GM21619 (cell line): ENCODE results near the gene SFT2D3.

Experiments used
- ATAC-seq: cut with Tn5 transposase; IDR thresholded peaks from one replicate; pipeline ENCODE4 v1.9.1; 2021; ENCODE audit not compliant: unreplicated experiment

Gene SFT2D3

GRCh38 chr2:127681288-127681804, 20.0 kb upstream of the SFT2D3 start:
- ATAC-seq, result no peak

GRCh38 chr2:127681976-127682857, 19.1 kb upstream of the SFT2D3 start:
- ATAC-seq, result no peak

GRCh38 chr2:127683056-127683455, 18.2 kb upstream of the SFT2D3 start:
- ATAC-seq, result no peak

- ATAC-seq, result no peak
Observed at GRCh38 chr2:127683757-127684156, 17.5 kb upstream of the SFT2D3 start.

GRCh38 chr2:127685410-127686080, 15.8 kb upstream of the SFT2D3 start:
- ATAC-seq, result no peak

DNA sequence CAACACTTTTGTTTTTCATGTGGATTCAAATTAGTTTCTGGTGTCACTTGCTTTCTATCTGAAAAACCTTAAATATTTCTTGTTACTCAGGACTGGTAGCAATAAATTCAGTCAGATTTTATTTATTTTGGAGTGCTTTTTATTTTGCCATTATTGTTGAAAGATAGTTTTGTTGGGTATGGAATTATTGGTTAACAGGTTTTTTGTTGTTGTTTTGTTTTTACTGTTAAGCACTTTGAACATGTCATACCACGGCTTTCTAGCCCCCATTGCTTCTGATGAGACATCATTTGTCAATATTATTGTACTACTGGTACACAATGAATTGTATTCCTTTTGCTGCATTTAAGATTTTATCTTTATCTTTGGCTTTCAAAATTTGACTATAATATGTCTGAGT, 12.9 kb upstream of the SFT2D3 start:
- no peak for ATAC-seq

DNA sequence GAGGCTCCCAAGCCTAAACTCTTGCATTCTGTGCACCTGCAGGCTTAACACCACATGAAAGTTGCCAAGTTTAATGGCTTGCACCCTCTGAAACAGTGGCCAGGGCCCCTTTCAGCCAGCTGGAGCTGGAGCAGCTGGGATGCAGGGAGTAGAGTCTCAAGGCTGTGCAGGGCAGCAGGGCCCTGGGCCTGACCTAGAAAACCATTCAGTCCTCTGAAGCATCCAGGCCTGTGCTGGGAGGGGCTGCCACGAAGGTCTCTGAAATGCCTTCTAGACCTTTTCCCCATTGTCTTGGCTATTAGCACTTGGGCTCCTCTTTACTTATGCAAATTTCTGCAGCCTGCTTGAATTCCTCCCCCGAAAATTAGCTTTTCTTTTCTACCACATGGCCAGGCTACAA, 10.6 kb upstream of the SFT2D3 start:
- no peak for ATAC-seq

DNA sequence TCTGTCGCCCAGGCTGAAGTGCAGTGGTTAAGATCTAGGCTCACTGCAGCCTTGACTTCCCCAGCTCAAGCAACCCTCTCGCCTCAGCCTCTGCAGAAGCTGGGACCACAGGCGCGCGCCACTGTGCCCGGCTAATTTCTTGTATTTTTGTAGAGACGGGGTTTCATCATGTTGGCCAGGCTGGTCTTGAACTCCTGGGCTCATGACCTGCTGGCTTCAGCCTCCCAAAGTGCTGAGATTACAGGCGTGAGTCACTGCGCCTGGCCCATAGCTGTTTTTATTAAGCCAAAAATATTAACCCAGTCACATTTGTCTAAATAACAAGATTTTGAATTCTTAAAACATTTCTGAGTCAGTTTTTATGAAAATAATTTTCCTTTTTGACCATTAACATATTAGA, 6.3 kb upstream of the SFT2D3 start:
- no peak for ATAC-seq

DNA sequence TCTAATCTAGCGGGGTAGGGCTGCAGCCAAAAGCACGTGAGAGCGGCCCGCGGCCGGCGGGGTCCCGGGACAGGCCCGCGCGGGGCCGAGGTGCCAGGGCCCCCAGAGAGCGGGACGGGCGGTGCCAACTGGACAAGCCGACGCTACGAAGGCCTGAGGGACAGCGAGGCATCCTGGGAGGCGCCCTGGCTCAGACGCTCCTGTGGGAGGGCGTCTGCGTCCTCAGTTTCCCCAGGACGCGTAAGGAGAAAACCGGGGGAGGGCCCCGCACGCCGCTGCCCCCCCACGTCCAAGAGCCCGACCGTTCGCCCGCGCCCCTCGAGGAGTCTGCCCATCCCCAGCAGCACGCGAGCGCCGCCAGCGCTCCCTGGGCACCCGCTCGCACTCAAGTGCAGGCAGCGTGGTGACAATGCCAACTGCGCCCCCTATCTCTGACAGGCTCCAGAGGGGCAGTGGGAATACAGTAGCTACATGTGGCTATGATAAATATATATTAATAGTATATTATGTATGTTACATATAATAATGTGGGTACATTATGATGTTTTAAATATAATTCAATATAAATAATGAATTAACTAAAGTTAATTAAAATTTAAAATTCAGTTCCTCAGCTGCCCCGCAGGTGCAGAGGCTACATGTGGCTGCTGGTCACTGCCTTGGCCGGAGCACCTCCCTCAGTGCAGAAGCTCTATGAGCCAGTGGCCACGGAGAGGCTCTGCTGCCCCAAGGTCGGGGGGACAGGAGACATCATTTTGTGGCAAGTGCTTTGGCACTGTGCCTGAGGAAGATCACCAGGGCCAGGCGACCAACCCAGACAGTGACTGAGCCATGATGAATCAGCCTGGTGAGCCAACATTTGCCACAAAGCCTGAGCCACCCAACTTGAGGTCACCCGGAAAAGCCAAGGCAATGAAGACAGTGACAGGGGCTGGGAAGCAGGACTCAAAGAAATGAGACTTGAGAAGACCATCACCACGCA, 5.5 kb upstream of the SFT2D3 start:
- no peak for ATAC-seq

DNA sequence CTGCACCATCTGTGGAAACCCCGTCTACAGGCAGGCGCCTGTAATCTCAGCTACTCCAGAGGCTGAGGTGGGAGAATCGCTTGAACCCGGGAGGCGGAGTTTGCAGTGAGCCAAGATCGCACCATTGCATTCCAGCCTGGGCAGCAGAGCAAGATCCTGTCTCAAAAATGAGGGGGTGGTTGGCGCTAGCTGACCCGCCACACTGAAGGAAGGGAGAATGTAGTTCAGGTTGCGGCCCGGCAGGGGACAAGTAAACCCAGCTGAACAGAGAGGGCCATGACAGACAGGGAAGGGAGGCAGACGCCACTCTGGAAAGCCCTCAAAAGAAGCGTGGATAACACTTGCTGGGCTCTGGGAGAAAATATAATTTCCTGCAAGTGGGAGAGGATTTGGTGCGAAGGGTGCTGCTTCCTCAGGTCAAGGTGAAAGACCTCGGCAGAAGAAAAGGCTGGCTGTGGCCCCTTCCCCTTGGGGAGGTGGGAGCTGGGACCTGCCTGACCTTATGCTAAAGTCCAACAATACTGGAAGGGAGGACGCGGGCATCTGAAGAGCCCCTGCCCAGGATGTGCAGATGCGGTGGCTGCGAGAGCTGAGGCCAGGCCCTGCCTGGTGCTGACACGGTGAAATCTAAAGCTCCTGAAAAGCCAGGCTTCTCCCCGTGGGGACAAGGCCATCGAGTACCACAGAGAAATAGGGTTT, 3.7 kb upstream of the SFT2D3 start:
- no peak for ATAC-seq

DNA sequence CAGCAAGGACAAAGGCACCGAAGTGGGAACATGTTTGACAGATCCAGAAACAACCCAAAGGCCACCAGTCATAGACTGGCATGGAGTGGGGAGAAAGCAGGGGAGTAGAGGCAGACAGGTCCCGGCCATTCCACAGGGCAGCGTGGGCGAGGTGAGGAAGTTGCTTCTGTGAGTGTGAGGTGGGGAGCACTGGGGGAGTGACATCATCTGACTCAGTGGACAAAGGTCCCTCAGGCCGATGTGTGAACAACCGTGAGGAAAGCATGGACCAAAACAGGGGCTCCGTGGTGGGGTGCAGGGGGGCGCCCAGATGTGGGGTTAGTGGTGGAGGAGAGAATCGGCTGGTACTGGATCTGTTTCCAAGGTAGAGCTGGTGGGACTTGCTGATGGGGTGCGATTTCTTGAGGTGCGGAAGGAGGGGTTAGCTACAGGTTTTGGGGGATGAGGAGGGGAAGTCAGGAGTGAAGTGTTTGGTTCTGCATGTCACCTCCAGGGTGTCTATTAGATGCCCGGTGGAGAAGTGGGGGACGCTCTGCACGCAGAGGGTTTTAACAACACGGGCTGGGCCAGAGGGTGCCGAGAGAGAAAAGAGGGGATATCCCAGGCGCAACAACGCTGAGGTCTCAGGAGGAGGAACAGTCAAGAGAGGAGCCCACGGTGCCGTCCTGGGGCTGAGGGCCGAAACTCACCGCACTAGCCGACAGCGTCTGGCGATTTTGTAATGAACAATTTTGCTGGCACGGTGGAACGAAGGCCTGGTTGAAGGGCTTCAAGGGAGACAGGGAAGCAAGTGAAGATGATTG, 2.5 kb upstream of the SFT2D3 start:
- no peak for ATAC-seq

GRCh38 chr2:127700527-127701192, 637 bp upstream of the SFT2D3 start:
- ATAC-seq, result peak; percentile 55

DNA sequence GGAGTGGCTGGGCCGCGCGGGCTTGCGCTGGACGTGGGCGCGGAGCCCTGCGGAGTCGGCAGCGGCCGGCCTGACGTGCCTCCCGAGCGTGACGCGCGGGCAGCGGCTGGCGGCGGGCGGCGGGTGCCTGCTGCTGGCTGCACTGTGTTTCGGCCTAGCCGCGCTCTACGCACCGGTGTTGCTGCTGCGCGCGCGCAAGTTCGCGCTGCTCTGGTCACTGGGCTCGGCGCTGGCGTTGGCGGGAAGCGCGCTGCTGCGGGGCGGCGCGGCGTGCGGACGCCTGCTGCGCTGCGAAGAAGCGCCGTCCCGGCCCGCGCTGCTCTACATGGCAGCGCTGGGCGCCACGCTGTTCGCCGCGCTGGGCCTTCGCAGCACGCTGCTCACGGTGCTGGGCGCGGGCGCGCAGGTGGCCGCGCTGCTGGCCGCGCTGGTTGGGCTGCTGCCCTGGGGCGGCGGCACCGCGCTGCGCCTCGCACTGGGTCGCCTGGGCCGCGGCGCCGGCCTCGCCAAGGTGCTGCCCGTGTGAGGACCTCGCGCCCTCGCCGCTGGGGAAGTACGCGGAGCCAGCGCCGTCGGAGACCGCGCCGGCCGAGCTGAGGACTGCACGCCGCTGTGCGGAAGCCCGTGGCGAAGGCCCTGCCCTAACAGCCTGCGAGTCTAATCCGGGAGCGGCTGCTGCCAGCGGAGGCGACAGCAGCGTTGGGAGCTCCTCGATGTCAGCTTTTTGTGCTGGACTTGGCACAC, 526 bp downstream of the SFT2D3 start:
- ATAC-seq, result peak; percentile 40

- ATAC-seq, result no peak
Observed at GRCh38 chr2:127702395-127703009, 1.2 kb downstream of the SFT2D3 start.

DNA sequence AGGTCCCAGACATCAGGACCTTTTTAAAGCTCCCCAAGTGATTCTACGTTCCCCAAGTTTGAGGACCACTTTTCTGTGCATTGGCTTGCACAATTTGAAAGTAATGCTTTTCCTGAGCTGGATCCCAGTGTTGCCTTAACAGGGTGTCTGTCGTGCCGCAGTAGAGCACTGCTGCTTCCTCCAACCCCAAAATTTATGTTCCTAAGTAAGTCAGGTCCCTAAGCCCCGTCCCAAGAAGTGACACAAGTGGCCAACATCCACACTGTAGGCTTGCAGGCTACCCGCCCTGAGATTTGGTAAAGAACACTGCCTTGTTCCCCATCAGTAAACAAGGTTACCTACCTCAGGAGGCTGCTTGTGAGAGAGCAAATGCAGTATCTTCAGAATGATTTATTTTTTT, 2.0 kb downstream of the SFT2D3 start:
- ATAC-seq, result no peak

GRCh38 chr2:127704641-127705390, 3.5 kb downstream of the SFT2D3 start:
- ATAC-seq, result no peak

DNA sequence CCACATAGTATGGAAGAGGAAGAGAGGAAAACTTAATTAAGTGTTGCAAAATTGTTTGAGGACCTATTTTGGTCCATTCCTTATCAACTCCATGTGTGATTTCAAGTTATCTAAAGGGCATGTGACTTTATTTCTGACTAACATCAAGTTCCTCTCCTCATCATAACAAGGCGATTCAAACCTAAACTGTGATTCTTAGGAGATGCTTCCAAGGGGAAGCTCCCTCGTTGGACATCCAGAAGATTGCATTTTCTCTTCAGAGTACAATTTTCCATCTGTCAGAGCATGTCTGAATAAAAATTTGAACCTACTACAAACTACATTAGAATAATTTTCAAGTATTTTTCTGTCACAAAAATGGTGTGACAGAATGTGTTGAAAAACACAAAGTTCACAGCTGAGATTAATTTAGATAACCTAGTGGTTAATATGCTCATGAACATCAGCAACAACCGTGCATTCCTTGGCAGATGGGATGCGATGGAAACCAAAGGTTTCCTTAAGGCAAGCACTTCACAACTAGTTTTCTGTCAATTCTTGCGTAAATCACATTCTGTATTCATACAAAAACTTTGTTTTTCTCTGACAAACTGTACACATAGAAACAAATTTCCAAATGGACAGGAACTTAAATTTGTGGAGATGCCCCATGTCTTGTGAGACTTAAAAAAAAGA, 4.2 kb downstream of the SFT2D3 start:
- ATAC-seq, result no peak
